ENCODE measurements around the gene ABCC4.

GRCh38 chr13:95039415-95039814 lies 261.8 kb downstream of the ABCC4 start:
- TF ChIP-seq, protein P1, sequence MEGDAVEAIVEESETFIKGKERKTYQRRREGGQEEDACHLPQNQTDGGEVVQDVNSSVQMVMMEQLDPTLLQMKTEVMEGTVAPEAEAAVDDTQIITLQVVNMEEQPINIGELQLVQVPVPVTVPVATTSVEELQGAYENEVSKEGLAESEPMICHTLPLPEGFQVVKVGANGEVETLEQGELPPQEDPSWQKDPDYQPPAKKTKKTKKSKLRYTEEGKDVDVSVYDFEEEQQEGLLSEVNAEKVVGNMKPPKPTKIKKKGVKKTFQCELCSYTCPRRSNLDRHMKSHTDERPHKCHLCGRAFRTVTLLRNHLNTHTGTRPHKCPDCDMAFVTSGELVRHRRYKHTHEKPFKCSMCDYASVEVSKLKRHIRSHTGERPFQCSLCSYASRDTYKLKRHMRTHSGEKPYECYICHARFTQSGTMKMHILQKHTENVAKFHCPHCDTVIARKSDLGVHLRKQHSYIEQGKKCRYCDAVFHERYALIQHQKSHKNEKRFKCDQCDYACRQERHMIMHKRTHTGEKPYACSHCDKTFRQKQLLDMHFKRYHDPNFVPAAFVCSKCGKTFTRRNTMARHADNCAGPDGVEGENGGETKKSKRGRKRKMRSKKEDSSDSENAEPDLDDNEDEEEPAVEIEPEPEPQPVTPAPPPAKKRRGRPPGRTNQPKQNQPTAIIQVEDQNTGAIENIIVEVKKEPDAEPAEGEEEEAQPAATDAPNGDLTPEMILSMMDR (IDR thresholded peaks at IDR 0.05) = no peak
- no peak for TF ChIP-seq POLR2AphosphoS5 (IDR thresholded peaks at IDR 0.05; ENCODE audit: insufficient read depth in 1 of 2, low read depth in 1 of 2)

Data from vagina (tissue), 2 donors.